ENCODE data around the gene MT1H.

Gene MT1H

GRCh38 chr16:56708525-56709442 is 39.2 kb downstream of the MT1H start:
- H3K9me3 ChIP-seq (ENCODE audit: severe bottlenecking), result no peaks in the 10 kb centered on the region
- no peak overlapping the region for H3K4me3 ChIP-seq (ENCODE audit: low read depth, low read length)
- no peaks in the 10 kb centered on the region for H3K36me3 ChIP-seq
- H3K27me3 ChIP-seq (ENCODE audit: insufficient read depth, low read depth, severe bottlenecking), result no peaks in the 10 kb centered on the region
- TF ChIP-seq, protein P1, sequence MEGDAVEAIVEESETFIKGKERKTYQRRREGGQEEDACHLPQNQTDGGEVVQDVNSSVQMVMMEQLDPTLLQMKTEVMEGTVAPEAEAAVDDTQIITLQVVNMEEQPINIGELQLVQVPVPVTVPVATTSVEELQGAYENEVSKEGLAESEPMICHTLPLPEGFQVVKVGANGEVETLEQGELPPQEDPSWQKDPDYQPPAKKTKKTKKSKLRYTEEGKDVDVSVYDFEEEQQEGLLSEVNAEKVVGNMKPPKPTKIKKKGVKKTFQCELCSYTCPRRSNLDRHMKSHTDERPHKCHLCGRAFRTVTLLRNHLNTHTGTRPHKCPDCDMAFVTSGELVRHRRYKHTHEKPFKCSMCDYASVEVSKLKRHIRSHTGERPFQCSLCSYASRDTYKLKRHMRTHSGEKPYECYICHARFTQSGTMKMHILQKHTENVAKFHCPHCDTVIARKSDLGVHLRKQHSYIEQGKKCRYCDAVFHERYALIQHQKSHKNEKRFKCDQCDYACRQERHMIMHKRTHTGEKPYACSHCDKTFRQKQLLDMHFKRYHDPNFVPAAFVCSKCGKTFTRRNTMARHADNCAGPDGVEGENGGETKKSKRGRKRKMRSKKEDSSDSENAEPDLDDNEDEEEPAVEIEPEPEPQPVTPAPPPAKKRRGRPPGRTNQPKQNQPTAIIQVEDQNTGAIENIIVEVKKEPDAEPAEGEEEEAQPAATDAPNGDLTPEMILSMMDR (IDR thresholded peaks at IDR 0.05; ENCODE audit: low read depth, low read length), result no peak
- H3K27ac ChIP-seq, result no peak overlapping the region
- no peak for DNase-seq

DNA sequence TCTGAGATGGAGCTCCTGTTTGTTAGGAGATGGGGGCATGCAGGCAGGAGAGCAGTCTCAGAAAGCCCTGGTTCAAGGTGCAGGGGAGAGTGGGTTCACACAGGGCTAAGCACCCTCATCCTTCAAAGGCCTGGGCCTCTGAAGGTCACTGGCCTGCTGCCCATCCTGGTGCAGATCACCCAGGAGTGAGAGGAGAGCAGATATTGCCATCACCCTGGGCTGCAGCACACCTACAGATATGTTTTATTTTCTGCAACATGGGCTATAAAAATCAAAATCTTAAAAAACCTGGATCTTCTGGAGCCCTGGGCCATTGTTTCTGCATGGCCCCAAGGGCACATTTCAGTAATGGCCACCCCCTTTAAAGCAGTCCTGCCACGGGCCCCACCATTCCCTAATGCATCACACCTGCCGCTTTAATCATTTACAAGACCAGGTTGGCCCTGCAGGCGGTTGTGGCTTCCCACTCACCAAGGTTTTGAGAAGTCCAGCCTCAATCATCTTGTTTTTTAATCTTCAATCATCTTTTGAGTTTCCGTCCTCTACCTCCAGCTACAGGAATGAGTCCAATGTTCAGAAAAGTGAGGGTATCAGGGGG is 39.9 kb downstream of the MT1H start:
- H3K4me3 ChIP-seq (ENCODE audit: low read depth, low read length), result no peak overlapping the region
- no peaks in the 10 kb centered on the region for H3K9me3 ChIP-seq (ENCODE audit: severe bottlenecking)
- TF ChIP-seq, protein P1 (IDR thresholded peaks at IDR 0.05; ENCODE audit: low read depth, low read length), result no peak
- no peaks in the 10 kb centered on the region for H3K36me3 ChIP-seq
- DNase-seq, result no peak
- H3K27ac ChIP-seq, result no peak overlapping the region
- H3K27me3 ChIP-seq (ENCODE audit: insufficient read depth, low read depth, severe bottlenecking), result no peaks in the 10 kb centered on the region

GRCh38 chr16:56710181-56710737 is 40.6 kb downstream of the MT1H start:
- H3K36me3 ChIP-seq, result no peaks in the 10 kb centered on the region
- no peak overlapping the region for H3K4me3 ChIP-seq (ENCODE audit: low read depth, low read length)
- TF ChIP-seq, protein P1 (IDR thresholded peaks at IDR 0.05; ENCODE audit: low read depth, low read length), result no peak
- H3K27me3 ChIP-seq (ENCODE audit: insufficient read depth, low read depth, severe bottlenecking), result no peaks in the 10 kb centered on the region
- H3K27ac ChIP-seq, result no peak overlapping the region
- no peaks in the 10 kb centered on the region for H3K9me3 ChIP-seq (ENCODE audit: severe bottlenecking)
- no peak for DNase-seq

DNA sequence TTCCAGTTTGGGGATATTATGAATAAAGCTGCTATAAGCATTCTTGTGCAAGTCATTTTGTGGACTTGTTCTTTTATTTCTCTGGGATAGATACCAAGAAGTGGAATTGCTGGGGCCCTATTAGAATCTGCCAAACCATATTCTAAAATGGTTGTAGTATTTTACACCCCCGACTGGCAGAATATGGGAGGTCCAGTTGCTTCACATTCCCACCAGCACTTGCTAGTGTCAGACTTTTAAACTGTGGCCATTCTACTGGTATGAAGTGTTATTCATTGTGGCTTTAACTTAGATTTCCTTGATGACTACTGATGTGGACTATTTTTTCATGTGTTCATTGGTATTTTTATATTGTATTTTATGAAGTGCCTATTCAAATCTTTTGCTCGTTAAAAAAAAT is 42.2 kb downstream of the MT1H start:
- Histone ChIP-seq H3K9me3 (ENCODE audit: severe bottlenecking) (no peaks in the 10 kb centered on the region), H3K27me3 (ENCODE audit: insufficient read depth, low read depth, severe bottlenecking) (no peaks in the 10 kb centered on the region), H3K27ac (no peak overlapping the region), H3K4me3 (ENCODE audit: low read depth, low read length) (no peak overlapping the region), H3K36me3 (no peaks in the 10 kb centered on the region)
- no peak for DNase-seq
- TF ChIP-seq, protein P1 (IDR thresholded peaks at IDR 0.05; ENCODE audit: low read depth, low read length), result no peak

GRCh38 chr16:56713794-56714193 is 44.2 kb downstream of the MT1H start:
- Histone ChIP-seq H3K4me3 (ENCODE audit: low read depth, low read length) (no peak overlapping the region), H3K27ac (no peak overlapping the region), H3K36me3 (no peaks in the 10 kb centered on the region), H3K27me3 (ENCODE audit: insufficient read depth, low read depth, severe bottlenecking) (no peaks in the 10 kb centered on the region), H3K9me3 (ENCODE audit: severe bottlenecking) (no peaks in the 10 kb centered on the region)
- DNase-seq, result no peak
- TF ChIP-seq, protein P1 (IDR thresholded peaks at IDR 0.05; ENCODE audit: low read depth, low read length), result no peak
